ENCODE results near the gene CMTR2. TPM values are rescaled to one million over a fixed set of nuclear protein-coding genes. Genes with fewer than 3 reads are reported as not detected.

CMTR2 gene
- total and polyA plus RNA-seq, 4 donors = 8.8 to 35.7 (median 14.0) TPM

DNA sequence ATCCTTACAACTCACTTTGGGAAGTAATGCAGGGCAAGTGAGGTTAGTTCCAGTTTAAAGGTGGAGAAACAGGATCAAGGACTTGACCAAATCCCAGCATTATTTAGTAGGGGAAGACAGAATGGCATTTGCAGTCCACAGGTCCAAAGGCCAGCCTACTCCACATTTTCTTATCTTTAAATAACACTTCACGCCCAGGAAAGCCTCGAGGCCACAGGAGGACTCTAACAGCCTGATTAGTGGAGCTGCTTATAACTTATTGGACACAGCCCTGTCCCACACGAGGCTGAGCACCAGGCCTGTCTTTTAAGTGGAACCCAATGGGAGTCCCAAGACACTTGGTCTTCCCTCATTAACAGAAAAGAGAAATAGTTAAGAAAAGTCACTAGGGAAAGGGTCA is 46.6 kb downstream of the CMTR2 start:
- DNase-seq = no peak
- TF ChIP-seq, protein P1, sequence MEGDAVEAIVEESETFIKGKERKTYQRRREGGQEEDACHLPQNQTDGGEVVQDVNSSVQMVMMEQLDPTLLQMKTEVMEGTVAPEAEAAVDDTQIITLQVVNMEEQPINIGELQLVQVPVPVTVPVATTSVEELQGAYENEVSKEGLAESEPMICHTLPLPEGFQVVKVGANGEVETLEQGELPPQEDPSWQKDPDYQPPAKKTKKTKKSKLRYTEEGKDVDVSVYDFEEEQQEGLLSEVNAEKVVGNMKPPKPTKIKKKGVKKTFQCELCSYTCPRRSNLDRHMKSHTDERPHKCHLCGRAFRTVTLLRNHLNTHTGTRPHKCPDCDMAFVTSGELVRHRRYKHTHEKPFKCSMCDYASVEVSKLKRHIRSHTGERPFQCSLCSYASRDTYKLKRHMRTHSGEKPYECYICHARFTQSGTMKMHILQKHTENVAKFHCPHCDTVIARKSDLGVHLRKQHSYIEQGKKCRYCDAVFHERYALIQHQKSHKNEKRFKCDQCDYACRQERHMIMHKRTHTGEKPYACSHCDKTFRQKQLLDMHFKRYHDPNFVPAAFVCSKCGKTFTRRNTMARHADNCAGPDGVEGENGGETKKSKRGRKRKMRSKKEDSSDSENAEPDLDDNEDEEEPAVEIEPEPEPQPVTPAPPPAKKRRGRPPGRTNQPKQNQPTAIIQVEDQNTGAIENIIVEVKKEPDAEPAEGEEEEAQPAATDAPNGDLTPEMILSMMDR (IDR thresholded peaks at IDR 0.05; ENCODE audit: control extremely low read depth, extremely low read depth) = no peak
- Histone ChIP-seq H3K9ac (ENCODE audit: insufficient read depth in 1 of 2, low read length in 2 of 2) (no peak overlapping the region), H3K4me3 (no peak overlapping the region), H3K36me3 (ENCODE audit: control insufficient read depth in 4 of 4, insufficient read depth in 4 of 4, low read length in 4 of 4) (no peaks in the 10 kb centered on the region), H3K4me1 (ENCODE audit: control insufficient read depth in 5 of 5, insufficient read depth in 5 of 5, low read length in 5 of 5) (no peaks in the 10 kb centered on the region), H3K27ac (ENCODE audit: low read depth in 1 of 2, low read length in 1 of 2) (no peak overlapping the region), H3K27me3 (ENCODE audit: control insufficient read depth in 3 of 3, insufficient read depth in 3 of 3, low read length in 2 of 3) (no peaks in the 10 kb centered on the region), H3K9me3 (ENCODE audit: control insufficient read depth in 4 of 4, insufficient read depth in 3 of 4, low read length in 3 of 4) (no peaks in the 10 kb centered on the region)
- WGBS, 2 donors = 46 to 63% methylated on average over 3 of the region's 3 CpGs
- no peak for ATAC-seq (ENCODE audit: insufficient read depth, low FRiP score)

DNA sequence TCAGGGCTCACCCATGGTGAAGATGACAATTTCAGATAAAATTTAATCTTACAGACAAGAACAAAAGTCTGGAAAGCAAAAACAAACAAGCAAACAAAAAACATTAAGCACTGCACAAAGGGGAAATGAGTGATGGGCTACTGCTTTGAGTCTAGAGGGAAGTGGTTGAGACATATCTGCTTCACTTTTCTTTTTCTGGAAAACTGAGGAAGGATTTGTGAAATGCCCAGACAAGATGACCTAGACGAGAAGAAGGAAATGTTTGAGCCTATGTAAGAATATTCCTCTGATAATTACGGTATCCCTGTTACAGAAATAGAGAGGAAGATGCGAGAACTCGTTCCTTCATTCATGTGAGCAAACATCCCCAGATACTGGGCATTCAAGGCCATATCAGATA is 47.2 kb downstream of the CMTR2 start:
- H3K9me3 ChIP-seq (ENCODE audit: control insufficient read depth in 4 of 4, insufficient read depth in 3 of 4, low read length in 3 of 4) = no peaks in the 10 kb centered on the region
- no peaks in the 10 kb centered on the region for H3K36me3 ChIP-seq (ENCODE audit: control insufficient read depth in 4 of 4, insufficient read depth in 4 of 4, low read length in 4 of 4)
- H3K4me1 ChIP-seq (ENCODE audit: control insufficient read depth in 5 of 5, insufficient read depth in 5 of 5, low read length in 5 of 5) = no peaks in the 10 kb centered on the region
- H3K4me3 ChIP-seq = no peak overlapping the region
- TF ChIP-seq, protein P1 (IDR thresholded peaks at IDR 0.05; ENCODE audit: control extremely low read depth, extremely low read depth) = no peak
- H3K27ac ChIP-seq (ENCODE audit: low read depth in 1 of 2, low read length in 1 of 2) = no peak overlapping the region
- no peaks in the 10 kb centered on the region for H3K27me3 ChIP-seq (ENCODE audit: control insufficient read depth in 3 of 3, insufficient read depth in 3 of 3, low read length in 2 of 3)
- ATAC-seq (ENCODE audit: insufficient read depth, low FRiP score) (no peak), DNase-seq (no peak)
- WGBS, 2 donors = 54 to 75% methylated on average over 4 of the region's 4 CpGs
- no peak overlapping the region for H3K9ac ChIP-seq (ENCODE audit: insufficient read depth in 1 of 2, low read length in 2 of 2)

Other genes with a start within 250 kb of the CMTR2 start
- 10 to 100 TPM; 35.0 to 43.3 TPM for gene HYDIN, start 58.7 kb downstream of the CMTR2 start, total RNA-seq
- 1 to 10 TPM; 2.4 to 2.9 TPM for gene HYDIN, start 58.7 kb downstream of the CMTR2 start, polyA plus RNA-seq
- 1 to 10 TPM in 1 of 2 donors, under 1 TPM in 1; 0.68 to 1.7 TPM for gene CALB2, start 69.3 kb upstream of the CMTR2 start, total RNA-seq
- gene CALB2, start 69.3 kb upstream of the CMTR2 start, polyA plus RNA-seq = 10 to 100 TPM in 1 of 2 donors, under 1 TPM in 1; 0.02 to 11.7 TPM
- gene TLE7, start 152.7 kb upstream of the CMTR2 start, total RNA-seq = not detected
- not detected for gene TLE7, start 152.7 kb upstream of the CMTR2 start, polyA plus RNA-seq
- 10 to 100 TPM in 1 of 2 donors, 1 to 10 TPM in 1; 8.9 to 14.5 TPM for gene ZNF23, start 172.8 kb upstream of the CMTR2 start, total RNA-seq
- gene ZNF23, start 172.8 kb upstream of the CMTR2 start, polyA plus RNA-seq = 10 to 100 TPM in 1 of 2 donors, 1 to 10 TPM in 1; 4.9 to 12.8 TPM
- gene ZNF19, start 199.9 kb upstream of the CMTR2 start, total RNA-seq = 10 to 100 TPM; 12.6 to 16.1 TPM
- 1 to 10 TPM; 1.9 to 5.1 TPM for gene ZNF19, start 199.9 kb upstream of the CMTR2 start, polyA plus RNA-seq
- under 1 TPM; 0.43 to 0.95 TPM for gene CHST4, start 237.0 kb upstream of the CMTR2 start, total RNA-seq
- gene CHST4, start 237.0 kb upstream of the CMTR2 start, polyA plus RNA-seq = under 1 TPM; 0.28 to 0.92 TPM